Measurements from ENCODE around the gene KRTAP29-1.
A peak's percentile ranks its signal among the peaks of the same experiment; 100 is the strongest.

DNA sequence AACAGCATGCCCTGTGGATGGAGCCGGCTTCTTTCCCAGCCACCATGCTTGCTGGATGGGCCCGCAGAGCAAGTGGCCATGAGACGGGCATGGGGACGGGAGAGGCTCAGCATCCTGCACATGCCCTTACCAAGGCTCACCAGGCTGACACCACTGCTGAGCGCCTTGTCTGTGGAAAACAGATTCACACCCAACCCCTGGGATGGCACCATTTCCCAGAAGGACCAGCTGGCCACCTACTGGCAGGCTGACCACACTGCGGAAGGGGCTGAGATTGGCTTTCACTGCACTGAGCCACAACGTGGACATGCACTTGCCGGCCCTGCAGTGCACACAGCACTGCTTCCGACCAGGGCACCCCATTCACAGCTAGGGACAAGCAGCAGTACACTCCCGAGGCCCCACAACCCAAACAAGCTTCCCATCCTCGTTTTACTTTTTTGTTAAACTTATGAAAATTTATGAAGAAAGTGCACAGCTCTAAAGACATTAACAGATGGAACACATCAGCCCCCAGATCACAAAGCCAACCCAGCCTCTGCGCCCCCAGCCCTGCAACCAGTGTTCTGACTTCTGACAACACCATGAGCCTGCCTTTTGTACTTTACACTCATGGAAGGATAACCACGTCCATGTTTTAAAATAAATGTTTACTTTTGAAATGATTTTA, 26.8 kb upstream of the KRTAP29-1 start:
- no peak for TF ChIP-seq EZH2 (IDR thresholded peaks at IDR 0.05; ENCODE audit: borderline replicate concordance, low read depth, low read length, severe bottlenecking)
- TF ChIP-seq, protein P1, sequence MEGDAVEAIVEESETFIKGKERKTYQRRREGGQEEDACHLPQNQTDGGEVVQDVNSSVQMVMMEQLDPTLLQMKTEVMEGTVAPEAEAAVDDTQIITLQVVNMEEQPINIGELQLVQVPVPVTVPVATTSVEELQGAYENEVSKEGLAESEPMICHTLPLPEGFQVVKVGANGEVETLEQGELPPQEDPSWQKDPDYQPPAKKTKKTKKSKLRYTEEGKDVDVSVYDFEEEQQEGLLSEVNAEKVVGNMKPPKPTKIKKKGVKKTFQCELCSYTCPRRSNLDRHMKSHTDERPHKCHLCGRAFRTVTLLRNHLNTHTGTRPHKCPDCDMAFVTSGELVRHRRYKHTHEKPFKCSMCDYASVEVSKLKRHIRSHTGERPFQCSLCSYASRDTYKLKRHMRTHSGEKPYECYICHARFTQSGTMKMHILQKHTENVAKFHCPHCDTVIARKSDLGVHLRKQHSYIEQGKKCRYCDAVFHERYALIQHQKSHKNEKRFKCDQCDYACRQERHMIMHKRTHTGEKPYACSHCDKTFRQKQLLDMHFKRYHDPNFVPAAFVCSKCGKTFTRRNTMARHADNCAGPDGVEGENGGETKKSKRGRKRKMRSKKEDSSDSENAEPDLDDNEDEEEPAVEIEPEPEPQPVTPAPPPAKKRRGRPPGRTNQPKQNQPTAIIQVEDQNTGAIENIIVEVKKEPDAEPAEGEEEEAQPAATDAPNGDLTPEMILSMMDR (IDR thresholded peaks at IDR 0.05; ENCODE audit: borderline replicate concordance, extremely low read depth, low read length, poor library complexity, severe bottlenecking), result peak; percentile 76

Measured in DND-41 (cell line).